Fibroblast of peridontal ligament (primary cell): ENCODE measurements around the gene PDZD2.
"Not testable (repeated sequence)": the region's sequence is repeated elsewhere in the genome, so short reads cannot be mapped to it uniquely, and the experiment has no call there.

Experiments
- DNase-seq: peaks from one replicate; pipeline ENCODE4 v3.0.0-alpha.2; 2010; ENCODE audit errors: extremely low read depth

Gene PDZD2

DNA sequence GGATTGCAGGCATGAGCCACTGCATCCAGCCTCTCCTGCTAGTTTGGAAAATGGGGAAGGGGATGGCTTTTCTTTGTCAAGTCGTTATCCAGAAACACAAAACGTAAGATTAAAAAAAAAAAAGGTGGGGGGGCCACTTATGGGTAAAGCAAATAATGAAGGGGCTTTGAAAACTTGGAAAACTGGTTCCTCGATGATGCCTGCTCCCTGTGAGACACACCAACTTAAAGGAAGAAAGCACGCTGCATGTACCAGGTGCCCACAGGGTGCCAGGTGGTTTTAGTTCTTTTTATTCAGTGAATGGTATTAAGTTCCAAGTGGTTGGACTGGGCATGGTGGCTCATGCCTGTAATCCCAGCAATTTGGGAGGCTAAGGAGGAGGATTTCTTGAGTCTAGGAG, 365.1 kb downstream of the PDZD2 start:
- DNase-seq, result no peak

DNA sequence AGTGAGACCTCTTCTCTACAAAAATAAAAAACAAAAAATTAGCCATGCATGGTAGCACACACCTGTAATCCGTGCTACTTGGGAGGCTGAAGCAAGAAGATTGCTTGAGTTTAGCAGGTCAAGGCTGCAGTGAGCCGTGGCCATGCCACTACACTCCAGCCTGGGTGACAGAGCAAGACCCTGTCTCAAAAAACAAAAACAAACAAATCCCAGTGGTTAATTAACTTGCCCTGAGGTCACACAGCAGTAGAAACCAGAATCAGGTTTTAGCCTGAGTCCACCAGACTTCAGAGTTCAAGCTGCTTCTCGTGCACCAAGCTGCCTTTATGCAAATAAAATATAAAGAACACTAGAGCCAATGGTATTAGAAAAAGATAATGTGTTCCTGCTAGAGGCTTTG, 365.5 kb downstream of the PDZD2 start:
- no peak for DNase-seq

- DNase-seq, result no peak
These were observed 369.8 kb downstream of the PDZD2 start for GRCh38 chr5:32008746-32009145.

DNA sequence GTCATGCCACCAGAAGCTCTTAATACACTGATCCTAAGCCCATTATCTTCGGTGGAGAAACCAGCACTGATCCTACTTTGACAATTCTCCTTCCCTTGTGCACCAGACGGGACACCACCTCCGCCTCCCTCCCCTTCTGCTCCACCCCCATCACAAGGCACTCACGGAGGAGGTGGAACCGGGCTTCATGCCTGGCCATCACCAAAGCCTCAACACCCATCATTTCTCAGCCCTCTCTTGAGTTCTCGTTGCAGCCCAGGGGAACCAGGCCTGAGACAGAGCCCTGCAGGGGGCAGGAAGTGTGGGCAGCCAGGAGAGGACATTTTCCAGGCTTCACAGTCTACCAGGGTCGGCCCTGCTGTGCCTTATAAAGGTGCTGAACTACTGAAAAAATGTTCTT, 374.7 kb downstream of the PDZD2 start:
- no peak for DNase-seq

- no peak for DNase-seq
These were observed 375.3 kb downstream of the PDZD2 start for GRCh38 chr5:32014096-32014745.

DNA sequence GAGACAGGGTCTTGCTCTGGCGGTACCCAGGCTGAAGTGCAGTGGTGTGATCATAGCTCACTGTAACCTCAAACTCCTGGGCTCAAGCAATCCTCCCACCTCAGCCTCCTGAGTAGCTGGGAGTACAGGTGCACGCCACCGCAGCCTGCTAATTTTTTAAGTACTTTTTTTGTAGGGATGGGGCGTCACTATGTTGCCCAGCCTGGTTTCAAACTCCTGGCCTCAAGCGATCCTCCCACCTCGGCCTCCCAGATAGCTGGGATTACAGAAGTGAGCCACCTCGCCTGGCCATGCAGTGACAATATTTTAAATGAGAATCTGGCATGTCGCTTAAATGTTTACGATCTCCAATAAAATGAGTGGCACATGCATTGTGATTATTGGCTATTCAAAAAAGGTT, 376.3 kb downstream of the PDZD2 start:
- not testable (repeated sequence) for DNase-seq

GRCh38 chr5:32017692-32018367, 378.9 kb downstream of the PDZD2 start:
- DNase-seq, result peak; percentile 74

- no peak for DNase-seq
These were observed 379.8 kb downstream of the PDZD2 start for GRCh38 chr5:32018476-32019436.

- peak; percentile 20 for DNase-seq
These were observed 381.3 kb downstream of the PDZD2 start for GRCh38 chr5:32020271-32020670.

DNA sequence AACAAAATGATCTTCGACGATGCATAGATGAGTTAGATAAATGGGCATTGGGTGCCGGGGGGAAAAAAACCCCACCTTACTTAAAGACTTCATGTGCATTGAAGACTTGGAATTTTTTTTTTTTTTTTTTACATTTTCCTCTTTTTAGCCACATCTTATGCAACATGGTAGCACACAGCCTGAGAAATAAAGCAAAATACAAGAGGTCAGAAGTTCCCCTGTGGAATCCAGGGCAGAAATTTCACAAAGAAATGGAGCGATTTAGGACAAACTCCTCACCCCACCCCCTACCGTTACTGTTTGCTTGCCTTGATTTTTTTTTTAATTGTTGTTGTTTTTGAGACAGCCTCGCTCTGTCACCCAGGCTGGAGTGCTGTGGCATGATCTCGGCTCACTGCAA, 382.0 kb downstream of the PDZD2 start:
- no peak for DNase-seq

- no peak for DNase-seq
These were observed 382.8 kb downstream of the PDZD2 start for GRCh38 chr5:32021771-32022170.

DNA sequence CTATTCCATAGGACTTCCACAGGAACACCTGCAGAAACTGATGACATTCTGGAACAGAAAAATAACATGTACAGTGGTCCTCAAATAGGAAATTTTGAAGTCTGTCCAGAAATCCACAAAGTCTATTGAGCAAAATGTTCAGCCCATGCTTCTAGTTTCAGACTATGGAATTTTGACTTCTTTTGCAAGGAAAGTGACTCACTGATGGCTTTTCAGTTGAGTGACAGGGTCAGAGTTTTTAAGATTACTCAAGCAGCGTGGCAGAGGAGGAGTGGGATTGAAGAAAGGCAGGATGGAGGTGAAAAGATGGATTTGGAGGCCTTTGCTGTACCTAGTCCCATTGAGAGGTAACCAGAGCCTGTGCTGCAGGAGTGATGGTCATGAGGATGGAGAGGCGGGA, 383.7 kb downstream of the PDZD2 start:
- no peak for DNase-seq

- DNase-seq, result no peak
These were observed 384.9 kb downstream of the PDZD2 start for GRCh38 chr5:32023816-32024215.

GRCh38 chr5:32024751-32025150, 385.8 kb downstream of the PDZD2 start:
- no peak for DNase-seq

DNA sequence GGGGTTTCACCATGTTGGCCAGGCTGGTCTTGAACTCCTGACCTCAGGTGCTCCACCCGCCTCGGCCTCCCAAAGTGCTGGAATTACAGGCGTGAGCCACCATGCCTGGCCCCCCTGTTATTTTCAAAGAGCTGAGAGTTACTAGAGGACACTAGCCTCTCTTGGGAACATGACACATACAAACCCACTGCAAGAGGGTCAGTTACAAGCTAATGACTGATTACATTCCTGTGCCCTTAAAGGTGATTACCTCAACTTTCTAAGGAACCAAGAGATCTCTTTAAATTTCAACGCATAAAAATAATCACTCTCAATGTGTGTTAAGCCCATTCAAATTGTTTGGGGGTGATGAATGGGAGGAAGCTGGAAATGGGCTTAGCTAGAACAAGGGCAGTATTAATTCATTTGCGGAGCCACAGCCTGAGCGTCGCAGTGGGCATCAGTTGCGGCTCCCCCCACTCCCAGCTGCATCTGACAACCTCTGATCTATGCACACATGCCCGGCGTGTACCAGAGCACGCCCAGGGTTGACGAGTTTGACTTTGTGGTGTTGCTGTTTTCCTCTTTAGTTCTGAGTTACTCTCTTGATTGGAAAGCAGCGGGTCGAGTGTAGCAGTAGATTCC, 388.3 kb downstream of the PDZD2 start:
- no peak for DNase-seq

- peak; percentile 99 for DNase-seq
These were observed 389.0 kb downstream of the PDZD2 start for GRCh38 chr5:32027717-32028458.

DNA sequence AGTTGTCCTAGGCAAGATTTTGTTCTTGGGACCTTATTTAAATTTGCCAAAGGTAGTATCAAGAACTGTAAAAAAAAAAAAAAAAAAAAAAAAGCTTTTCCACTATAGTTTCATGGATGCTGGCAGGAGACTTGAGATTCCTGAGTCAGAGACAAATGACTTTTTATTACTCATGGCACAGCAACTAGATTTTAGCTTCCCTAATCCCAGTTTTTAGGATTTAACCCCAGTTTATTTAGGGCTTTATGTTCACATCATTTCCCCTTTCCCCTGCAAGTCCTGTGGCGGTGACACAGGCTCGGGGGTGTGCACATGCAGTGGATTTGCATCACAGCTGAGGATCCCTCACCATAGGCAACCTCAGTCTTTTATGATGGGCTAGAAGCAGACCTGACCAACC, 390.3 kb downstream of the PDZD2 start:
- peak; percentile 47 for DNase-seq

- no peak for DNase-seq
These were observed 390.9 kb downstream of the PDZD2 start for GRCh38 chr5:32029781-32030180.

GRCh38 chr5:32030222-32030621, 391.3 kb downstream of the PDZD2 start:
- DNase-seq, result no peak

DNA sequence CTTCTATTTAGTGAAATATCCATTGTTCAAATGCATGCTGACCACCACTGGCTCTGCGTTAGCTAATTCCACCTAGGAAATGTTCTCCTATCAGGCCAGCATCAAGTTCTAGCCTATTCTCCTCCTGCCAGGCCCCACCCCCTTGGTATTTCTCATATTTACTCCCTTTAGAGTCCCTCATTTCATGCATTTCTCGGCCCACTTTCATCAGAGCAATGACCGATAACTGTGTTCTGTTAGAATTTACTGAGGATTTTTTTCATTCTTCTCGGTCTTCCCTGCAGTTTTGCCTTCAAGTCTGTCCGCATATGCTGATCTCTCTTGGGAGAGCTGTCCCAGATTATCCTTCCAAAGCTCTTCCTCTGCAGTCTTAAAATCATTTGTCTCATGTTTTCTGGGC, 391.8 kb downstream of the PDZD2 start:
- no peak for DNase-seq

- DNase-seq, result peak; percentile 44
These were observed 392.2 kb downstream of the PDZD2 start for GRCh38 chr5:32031089-32031488.
